Right cardiac atrium (tissue), 5 donors: ENCODE measurements around the gene ME2. TPM values are rescaled to one million over a fixed set of nuclear protein-coding genes. Genes with fewer than 3 reads are reported as not detected.

ENCODE experiments used
- ATAC-seq, 2 donors: fragments of 200-7000 bp; cut with Tn5 transposase; one replicate each; pipeline versions ENCODE4 v1.8.0 to v1.9.1; 2020; ENCODE audit warnings: moderate library complexity in 2 of 2, mild to moderate bottlenecking in 1 of 2
- DNase-seq, 3 donors: peaks; one replicate each; pipeline ENCODE4 v3.0.0-alpha.2; 2020
- H3K27ac ChIP-seq: one replicate; pipeline ENCODE4 v1.5.1; 2013; ENCODE audit warnings: mild to moderate bottlenecking, low read length, control low read depth, moderate library complexity
- H3K27me3 ChIP-seq: one replicate; pipeline ENCODE4 v1.6.1; 2013; ENCODE audit not compliant: control insufficient read depth, insufficient read depth
- H3K4me1 ChIP-seq: one replicate; pipeline ENCODE4 v1.6.1; 2013; ENCODE audit warnings: low read length; ENCODE audit not compliant: control insufficient read depth, insufficient read depth
- H3K4me3 ChIP-seq: one replicate; pipeline ENCODE4 v1.5.1; 2013; ENCODE audit warnings: low read length, control low read depth
- H3K9me3 ChIP-seq: one replicate; pipeline ENCODE4 v1.6.1; 2013; ENCODE audit warnings: low read length; ENCODE audit not compliant: control insufficient read depth
- WGBS: extraction: QIAGEN DNeasy Blood & Tissue Kit; methylation state at CpG from one replicate; pipeline ENCODE4 v1.1.7; 2013; 5-methylcytosine and 5-hydroxymethylcytosine counted together
- intact Hi-C, 4 donors: fragments of 100-400 bp; cut with DNase I; formaldehyde crosslinking; loops; one replicate each; pipeline versions ENCODE4 v1.11.0 to v1.14.0; 2022 to 2023
- polyA plus RNA-seq: library from polyadenylated mRNA; stranded (reverse); fragments of 200-250 nt; gene quantifications from one replicate; pipeline ENCODE4 v1.2.3, GENCODE V29; 2013
- total RNA-seq, 4 donors: library from RNA; stranded (reverse); fragmentation: NEBNext Ultra II Directional; extraction: Animal tissue kit (Norgen Biotek cat#: 25700); gene quantifications; one replicate each; pipeline ENCODE4 v1.2.1, GENCODE V29; 2021
- donor health status: healthy with polysubstance abuse.
- donor health status: DM: no; HTN: yes; CAD: no.
- donor health status: DM: no; HTN: no; CAD: no.
- donor health status: DM: no; HTN: yes; CAD: no; lungs with severe emphysema.
- donor health status: DM: yes; HTN: yes; CAD: no.

Gene ME2
- total and polyA plus RNA-seq, 5 donors = 91.0 to 126 (median 117) TPM

GRCh38 chr18:50917021-50917420 lies 38.1 kb downstream of the ME2 start:
- Histone ChIP-seq H3K4me3 (no peak overlapping the region), H3K4me1 (no peaks in the 10 kb centered on the region), H3K27me3 (no peaks in the 10 kb centered on the region), H3K27ac (no peak overlapping the region), H3K9me3 (no peaks in the 10 kb centered on the region)
- WGBS = 58% methylated on average over 1 of the region's 1 CpG
- no peak for ATAC-seq
- intact Hi-C loops = no loop called here
- DNase-seq = no peak

GRCh38 chr18:50918153-50918552 lies 39.2 kb downstream of the ME2 start:
- no peak for ATAC-seq

GRCh38 chr18:50924372-50924771 lies 45.5 kb downstream of the ME2 start:
- intact Hi-C loops = loop anchor here in 1 of 4 donors (10.0 kb wide), 1 partner anchor 130 kb away; no protein-coding TSS in a partner anchor
- 96% methylated on average over 2 of the region's 2 CpGs for WGBS
- no peak overlapping the region for H3K27ac ChIP-seq
- no peak for ATAC-seq
- no peaks in the 10 kb centered on the region for H3K4me1 ChIP-seq
- no peaks in the 10 kb centered on the region for H3K27me3 ChIP-seq
- no peak for DNase-seq
- H3K9me3 ChIP-seq = no peaks in the 10 kb centered on the region
- H3K4me3 ChIP-seq = no peak overlapping the region

More at GRCh38 chr18:50918153-50918552, 39.2 kb downstream of the ME2 start:
- intact Hi-C loops = no loop called here
- Histone ChIP-seq H3K27ac (no peak overlapping the region), H3K4me3 (no peak overlapping the region), H3K4me1 (no peaks in the 10 kb centered on the region), H3K9me3 (no peaks in the 10 kb centered on the region), H3K27me3 (no peaks in the 10 kb centered on the region)
- no peak for DNase-seq
- 94% methylated on average over 5 of the region's 5 CpGs for whole genome bisulfite sequencing

- H3K9me3 ChIP-seq = no peaks in the 10 kb centered on the region
- no peak overlapping the region for H3K4me3 ChIP-seq
- H3K27ac ChIP-seq = no peak overlapping the region
- DNase-seq = no peak
- H3K27me3 ChIP-seq = no peaks in the 10 kb centered on the region
- ATAC-seq = no peak
- intact Hi-C loops = loop anchor here in 1 of 4 donors (10.0 kb wide), 1 partner anchor 128 kb away; no protein-coding TSS in a partner anchor
- no peaks in the 10 kb centered on the region for H3K4me1 ChIP-seq
These were observed 47.6 kb downstream of the ME2 start for GRCh38 chr18:50926521-50926920.

GRCh38 chr18:50928551-50928950 lies 49.6 kb downstream of the ME2 start:
- Histone ChIP-seq H3K27ac (no peak overlapping the region), H3K9me3 (no peaks in the 10 kb centered on the region), H3K4me3 (no peak overlapping the region), H3K4me1 (no peaks in the 10 kb centered on the region), H3K27me3 (no peaks in the 10 kb centered on the region)
- WGBS = 90% methylated on average over 2 of the region's 2 CpGs
- intact Hi-C loops = loop anchor here in 1 of 4 donors (10.0 kb wide), 1 partner anchor 126 kb away; no protein-coding TSS in a partner anchor
- DNase-seq (no peak), ATAC-seq (no peak)

GRCh38 chr18:50933684-50934083 lies 54.8 kb downstream of the ME2 start:
- ATAC-seq (no peak), DNase-seq (no peak)
- no peaks in the 10 kb centered on the region for H3K4me1 ChIP-seq
- H3K27ac ChIP-seq = no peak overlapping the region
- H3K9me3 ChIP-seq = no peaks in the 10 kb centered on the region
- WGBS = 81% methylated on average over 5 of the region's 5 CpGs
- intact Hi-C loops = no loop called here
- no peaks in the 10 kb centered on the region for H3K27me3 ChIP-seq
- H3K4me3 ChIP-seq = no peak overlapping the region

GRCh38 chr18:50934545-50935211 lies 55.8 kb downstream of the ME2 start:
- H3K27me3 ChIP-seq = no peaks in the 10 kb centered on the region
- intact Hi-C loops = no loop called here
- H3K9me3 ChIP-seq = no peaks in the 10 kb centered on the region
- H3K4me1 ChIP-seq = no peaks in the 10 kb centered on the region
- no peak overlapping the region for H3K4me3 ChIP-seq
- no peak overlapping the region for H3K27ac ChIP-seq
- DNase-seq (no peak), ATAC-seq (no peak)
- 96% methylated on average over 6 of the region's 6 CpGs for WGBS

- Histone ChIP-seq H3K4me1 (no peaks in the 10 kb centered on the region), H3K4me3 (no peak overlapping the region), H3K27me3 (no peaks in the 10 kb centered on the region), H3K9me3 (no peaks in the 10 kb centered on the region), H3K27ac (no peak overlapping the region)
- DNase-seq (no peak), ATAC-seq (no peak)
- 96% methylated on average over 6 of the region's 6 CpGs for WGBS
- intact Hi-C loops = no loop called here
These were observed 56.7 kb downstream of the ME2 start for GRCh38 chr18:50935493-50936191.

- no peaks in the 10 kb centered on the region for H3K27me3 ChIP-seq
- ATAC-seq (no peak), DNase-seq (no peak)
- intact Hi-C loops = no loop called here
- 97% methylated on average over 1 of the region's 1 CpG for WGBS
- H3K27ac ChIP-seq = no peak overlapping the region
- no peaks in the 10 kb centered on the region for H3K4me1 ChIP-seq
- H3K4me3 ChIP-seq = no peak overlapping the region
- H3K9me3 ChIP-seq = no peaks in the 10 kb centered on the region
These were observed 58.3 kb downstream of the ME2 start for GRCh38 chr18:50937183-50937582.

- Histone ChIP-seq H3K9me3 (no peaks in the 10 kb centered on the region), H3K4me3 (no peak overlapping the region), H3K4me1 (no peaks in the 10 kb centered on the region), H3K27me3 (no peaks in the 10 kb centered on the region), H3K27ac (no peak overlapping the region)
- ATAC-seq (no peak), DNase-seq (no peak)
- intact Hi-C loops = no loop called here
- WGBS = 96% methylated on average over 2 of the region's 2 CpGs
These were observed 60.0 kb downstream of the ME2 start for GRCh38 chr18:50938912-50939311.

- peak; percentile 56 to 59 for ATAC-seq
- WGBS = 90% methylated on average over 4 of the region's 4 CpGs
- no peaks in the 10 kb centered on the region for H3K4me1 ChIP-seq
- DNase-seq = no peak
- intact Hi-C loops = no loop called here
- H3K27ac ChIP-seq = no peak overlapping the region
- H3K27me3 ChIP-seq = no peaks in the 10 kb centered on the region
- no peaks in the 10 kb centered on the region for H3K9me3 ChIP-seq
- no peak overlapping the region for H3K4me3 ChIP-seq
These were observed 65.5 kb downstream of the ME2 start for GRCh38 chr18:50944245-50944932.
